K562 (cell line): ENCODE results near the gene UBR1. TPM values are rescaled to one million over a fixed set of nuclear protein-coding genes. Genes with fewer than 3 reads are reported as not detected.

Experiments
- ATAC-seq: fragments of 200-7000 bp; cut with Tn5 transposase; 3 replicates; pipeline ENCODE4 v1.9.1; 2020; ENCODE audit warnings: moderate library complexity
- BruUV-seq: library from RNA; stranded (reverse); fragments of 400-500 nt; replicated peaks from 2 replicates; lab custom pipeline; 2021; lab: Mats Ljungman, UMichigan
- CTCF ChIA-PET: fragments of 300-600 bp; formaldehyde crosslinking; extraction: SDS; loops from one replicate; lab custom pipeline; 2021; ENCODE audit warnings: low intra/inter-chr PET ratio; lab: Yijun Ruan, JAX
- POLR2A ChIA-PET: fragments of 300-600, 350-650 bp; sonication (Branson Sonifier 250); formaldehyde crosslinking; extraction: SDS; loops from one replicate; lab custom pipeline; 2021; ENCODE audit warnings: antibody characterized with exemption, inconsistent platforms; lab: Yijun Ruan, JAX
- DNase-seq, 4 experiments: peaks; one replicate each; pipeline versions ENCODE4 v3.0.0 to v3.0.0-alpha.2; 2011 to 2018; ENCODE audit warnings: low spot score in 3 of 4, mixed read lengths in 3 of 4; ENCODE audit errors: extremely low read depth in 1 of 4
- FAIRE-seq: peaks from 2 replicates; lab custom pipeline; 2011; peaks lifted over from hg19 to GRCh38; lab: Jason Lieb, UNC
- H2AFZ ChIP-seq: 2 replicates; pipeline ENCODE4 v1.6.0; 2011; ENCODE audit warnings: low read depth, low read length, control low read depth, inconsistent platforms
- H3K27ac ChIP-seq: fragments of 200-600 bp; 3 replicates; pipeline ENCODE4 v1.8.0; 2011; ENCODE audit warnings: low read depth, mild to moderate bottlenecking, control low read depth, inconsistent platforms, low read length, moderate library complexity, mixed read lengths; ENCODE audit errors: extremely low read depth
- H3K27me3 ChIP-seq, 2 experiments: fragments of 300-600 bp in 1 of 2; 2 replicates in 1 of 2; 3 replicates in 1 of 2; pipeline versions ENCODE4 v1.6.0 to v1.8.0; 2011; ENCODE audit warnings: inconsistent platforms in 2 of 2, low read length in 2 of 2, mild to moderate bottlenecking in 1 of 2, mixed read lengths in 1 of 2, moderate library complexity in 1 of 2; ENCODE audit not compliant: control insufficient read depth in 2 of 2, insufficient read depth in 2 of 2
- H3K36me3 ChIP-seq: fragments of 300-600 bp; 3 replicates; pipeline ENCODE4 v1.8.0; 2011; ENCODE audit warnings: mild to moderate bottlenecking, low read length, inconsistent platforms; ENCODE audit not compliant: control insufficient read depth, insufficient read depth
- H3K4me1 ChIP-seq, 2 experiments: fragments of 200-600 bp in 1 of 2; replicated peaks in 1 of 2; 2 replicates in 1 of 2; 3 replicates in 1 of 2; pipeline versions ENCODE4 v1.5.1 to v1.8.0; 2011; ENCODE audit warnings: inconsistent platforms in 2 of 2, low read length in 2 of 2, mild to moderate bottlenecking in 1 of 2, mixed read lengths in 1 of 2, moderate library complexity in 1 of 2; ENCODE audit not compliant: control insufficient read depth in 2 of 2, insufficient read depth in 2 of 2
- H3K4me2 ChIP-seq: 2 replicates; pipeline ENCODE4 v1.6.1; 2011; ENCODE audit warnings: low read length, control low read depth, inconsistent platforms, mixed read lengths; ENCODE audit not compliant: insufficient read depth
- H3K4me3 ChIP-seq: fragments of 200-600 bp; sonication (generic), shearing (Covaris generic); 2 replicates; pipeline ENCODE4 v1.5.1; 2016; ENCODE audit warnings: control low read depth, inconsistent platforms
- H3K79me2 ChIP-seq: fragments of 200-600 bp; 3 replicates; pipeline ENCODE4 v1.8.0; 2011; ENCODE audit warnings: low read length, inconsistent platforms; ENCODE audit not compliant: control insufficient read depth, insufficient read depth
- H3K9ac ChIP-seq, 2 experiments: 2 replicates each; pipeline versions ENCODE4 v1.6.0 to v1.6.1; 2011; ENCODE audit warnings: low read depth in 2 of 2, low read length in 2 of 2, control low read depth in 1 of 2, inconsistent platforms in 1 of 2, mild to moderate bottlenecking in 1 of 2, mixed read lengths in 1 of 2; ENCODE audit not compliant: insufficient read depth in 1 of 2
- H3K9me1 ChIP-seq: one replicate; pipeline ENCODE4 v1.6.0; 2011; ENCODE audit warnings: inconsistent platforms, mild to moderate bottlenecking, low read length, moderate library complexity; ENCODE audit not compliant: control insufficient read depth, insufficient read depth
- H3K9me3 ChIP-seq: replicated peaks from 2 replicates; pipeline ENCODE4 v1.5.1; 2011; ENCODE audit warnings: low read depth, low read length, inconsistent platforms; ENCODE audit not compliant: control insufficient read depth, insufficient read depth
- H4K20me1 ChIP-seq: replicated peaks from 2 replicates; pipeline ENCODE4 v1.6.1; 2011; ENCODE audit warnings: low read length, inconsistent platforms, mixed read lengths; ENCODE audit not compliant: control insufficient read depth, insufficient read depth
- FOXJ2 ChIP-seq: fragments of 200-800 bp; sonication (Bioruptor generic); IDR thresholded peaks from 2 replicates; pipeline ENCODE4 v1.6.1; 2016; ENCODE audit warnings: missing genetic modification characterization, missing compliant biosample characterization
- HDAC3 ChIP-seq: fragments of 450-650 bp; IDR thresholded peaks from 2 replicates; pipeline ENCODE4 v1.6.1; 2018; ENCODE audit warnings: borderline replicate concordance, mild to moderate bottlenecking, moderate library complexity; ENCODE audit not compliant: partially characterized antibody
- JUN ChIP-seq, 2 experiments: sonication (generic) in 1 of 2; formaldehyde crosslinking in 1 of 2; IDR thresholded peaks; 2 replicates each; pipeline versions ENCODE4 v1.6.1 to v1.8.0; 2012 to 2022; ENCODE audit warnings: borderline replicate concordance in 2 of 2, mild to moderate bottlenecking in 2 of 2, improper control_type of control experiment in 1 of 2, low read depth in 1 of 2, low read length in 1 of 2, missing genetic modification reagents in 1 of 2
- KAT7 ChIP-seq: sonication (generic); formaldehyde crosslinking; IDR thresholded peaks from 2 replicates; pipeline ENCODE4 v1.8.0; 2022; ENCODE audit warnings: missing genetic modification reagents, mild to moderate bottlenecking, borderline replicate concordance
- MCM5 ChIP-seq: fragments of 450-650 bp; IDR thresholded peaks from 2 replicates; pipeline ENCODE4 v1.6.1; 2016; ENCODE audit warnings: low read depth
- MTA3 ChIP-seq: fragments of 450-650 bp; formaldehyde crosslinking; IDR thresholded peaks from 2 replicates; pipeline ENCODE4 v1.6.1; 2017; ENCODE audit warnings: mild to moderate bottlenecking, borderline replicate concordance
- NCOA6 ChIP-seq: fragments of 450-650 bp; IDR thresholded peaks from 2 replicates; pipeline ENCODE4 v1.6.1; 2017; ENCODE audit warnings: mild to moderate bottlenecking
- PHF8 ChIP-seq: fragments of 200-600 bp; sonication (generic); IDR thresholded peaks from 2 replicates; pipeline ENCODE4 v1.6.1; 2012; ENCODE audit warnings: mixed run types, mild to moderate bottlenecking, inconsistent platforms, low read length, moderate library complexity, borderline replicate concordance
- RNF2 ChIP-seq: sonication (generic); IDR thresholded peaks from 2 replicates; pipeline ENCODE4 v1.6.1; 2016
- SMARCE1 ChIP-seq: fragments of 450-650 bp; IDR thresholded peaks from 2 replicates; pipeline ENCODE4 v1.7.1; 2016; ENCODE audit warnings: mild to moderate bottlenecking
- ZFX ChIP-seq: sonication (generic); formaldehyde crosslinking; IDR thresholded peaks from 2 replicates; pipeline ENCODE4 v1.8.0; 2022; ENCODE audit warnings: mild to moderate bottlenecking, missing genetic modification reagents, moderate library complexity
- WGBS: fragments of 100-300 bp; shearing (Covaris generic); methylation state at CpG from one replicate; pipeline ENCODE4 v1.1.6; 2016; ENCODE audit warnings: low coverage, mixed read lengths; ENCODE audit not compliant: insufficient coverage; ENCODE audit errors: missing lambda C conversion rate; 5-methylcytosine and 5-hydroxymethylcytosine counted together
- in situ Hi-C: fragments of 300-500 bp; cut with MboI; formaldehyde crosslinking; loops from 4 replicates; pipeline ENCODE4 v1.15.0; 2018; ENCODE audit warnings: inconsistent platforms, mixed read lengths
- intact Hi-C: fragments of 100-400 bp; cut with micrococcal nuclease; formaldehyde crosslinking; loops from 2 replicates; pipeline ENCODE4 v1.14.2; 2022
- polyA plus RNA-seq, 8 experiments: library from polyadenylated mRNA; depleted of rRNA in 4 of 8; stranded (reverse) in 5 of 8; unstranded in 3 of 8; fragments of >200 nt; fragmentation: Nextera tagmentation in 2 of 8; fragmentation: Illumina TruSeq in 1 of 8; extraction: Ambion mirVana in 2 of 8; extraction: Trizol in 1 of 8; gene quantifications; 2 replicates each; pipeline versions ENCODE4 v1.2.1 to v1.2.3, GENCODE V29; 2011 to 2014; ENCODE audit warnings: inconsistent platforms in 1 of 8, missing spikeins in 1 of 8
- total RNA-seq, 7 experiments: library from RNA; depleted of rRNA in 6 of 7; stranded (reverse); fragments of >200 nt in 6 of 7; fragmentation: Illumina TruSeq in 2 of 7; extraction: Trizol in 2 of 7; gene quantifications; 2 replicates each; pipeline versions ENCODE4 v1.2.1 to v1.2.3, GENCODE V29; 2011 to 2021; ENCODE audit warnings: low replicate concordance in 1 of 7
- TF ChIP-seq, protein P1 (sequence below): IDR thresholded peaks from 3 replicates; pipeline ENCODE4 v1.6.1; 2011; ENCODE audit warnings: borderline replicate concordance, mild to moderate bottlenecking; ENCODE audit not compliant: insufficient read length, insufficient read depth
- TF ChIP-seq, protein P2 (sequence below): sonication (generic); formaldehyde crosslinking; IDR thresholded peaks from 2 replicates; pipeline ENCODE4 v1.8.0; 2023; ENCODE audit warnings: mild to moderate bottlenecking, missing genetic modification reagents
- TF ChIP-seq, protein P3 (sequence below): sonication (generic); formaldehyde crosslinking; IDR thresholded peaks from 2 replicates; pipeline ENCODE4 v1.9.0; 2022; ENCODE audit warnings: mild to moderate bottlenecking, missing genetic modification reagents

Gene UBR1
- total and polyA plus RNA-seq, 9 of the 15 experiments (the other 6 are each of a cell fraction or from before 2014, with no cell fraction given), result 5.8 to 30.7 (median 15.3) TPM

DNA sequence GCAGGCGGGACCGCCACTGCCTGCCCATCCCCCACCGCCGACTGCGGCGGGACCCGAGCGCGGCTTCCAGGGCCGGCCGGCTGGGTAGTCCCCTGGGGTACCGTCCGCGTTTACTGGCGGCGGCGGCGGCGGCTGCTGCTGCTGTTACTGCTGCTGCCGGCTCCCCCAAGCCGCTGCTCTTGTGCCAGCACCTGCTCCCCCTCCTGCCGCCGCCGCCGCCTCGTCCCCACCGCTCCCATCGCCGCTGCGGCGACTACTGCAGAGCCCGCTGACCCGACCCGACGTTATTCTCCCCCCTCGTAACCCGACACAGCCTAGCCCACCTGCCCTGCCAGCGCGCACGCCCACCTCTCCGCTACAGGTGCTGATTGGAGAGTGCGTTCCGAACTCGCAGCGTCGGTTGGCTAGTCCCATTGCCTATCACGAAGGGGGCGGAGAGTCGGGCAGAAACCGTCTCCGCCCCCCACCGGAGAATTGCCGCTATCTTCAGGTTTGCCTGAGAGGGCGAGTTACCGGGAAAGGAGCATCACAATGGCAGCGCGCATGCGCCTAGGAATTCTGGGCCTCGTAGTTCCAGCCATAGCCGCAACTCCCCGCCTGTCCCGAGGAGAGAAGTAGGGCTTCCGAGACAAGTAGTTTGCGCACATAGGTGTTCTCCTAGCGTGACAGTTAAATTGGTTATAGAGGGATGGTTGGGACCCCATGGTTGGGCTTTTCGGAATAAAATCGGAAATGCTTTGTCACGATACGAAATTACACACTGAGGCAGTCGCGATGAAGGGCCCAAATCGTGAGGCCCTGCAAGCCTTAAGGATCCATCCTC lies 185.1 kb downstream of the UBR1 start, which contains the start of gene TTBK2 (continued):
- TF ChIP-seq, protein P1, sequence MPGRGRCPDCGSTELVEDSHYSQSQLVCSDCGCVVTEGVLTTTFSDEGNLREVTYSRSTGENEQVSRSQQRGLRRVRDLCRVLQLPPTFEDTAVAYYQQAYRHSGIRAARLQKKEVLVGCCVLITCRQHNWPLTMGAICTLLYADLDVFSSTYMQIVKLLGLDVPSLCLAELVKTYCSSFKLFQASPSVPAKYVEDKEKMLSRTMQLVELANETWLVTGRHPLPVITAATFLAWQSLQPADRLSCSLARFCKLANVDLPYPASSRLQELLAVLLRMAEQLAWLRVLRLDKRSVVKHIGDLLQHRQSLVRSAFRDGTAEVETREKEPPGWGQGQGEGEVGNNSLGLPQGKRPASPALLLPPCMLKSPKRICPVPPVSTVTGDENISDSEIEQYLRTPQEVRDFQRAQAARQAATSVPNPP, result no peak
- TF ChIP-seq MCM5 (no peak), RNF2 (no peak)
- TF ChIP-seq, protein P2, sequence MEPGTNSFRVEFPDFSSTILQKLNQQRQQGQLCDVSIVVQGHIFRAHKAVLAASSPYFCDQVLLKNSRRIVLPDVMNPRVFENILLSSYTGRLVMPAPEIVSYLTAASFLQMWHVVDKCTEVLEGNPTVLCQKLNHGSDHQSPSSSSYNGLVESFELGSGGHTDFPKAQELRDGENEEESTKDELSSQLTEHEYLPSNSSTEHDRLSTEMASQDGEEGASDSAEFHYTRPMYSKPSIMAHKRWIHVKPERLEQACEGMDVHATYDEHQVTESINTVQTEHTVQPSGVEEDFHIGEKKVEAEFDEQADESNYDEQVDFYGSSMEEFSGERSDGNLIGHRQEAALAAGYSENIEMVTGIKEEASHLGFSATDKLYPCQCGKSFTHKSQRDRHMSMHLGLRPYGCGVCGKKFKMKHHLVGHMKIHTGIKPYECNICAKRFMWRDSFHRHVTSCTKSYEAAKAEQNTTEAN (CRISPR knock-in tag), result no peak

DNA sequence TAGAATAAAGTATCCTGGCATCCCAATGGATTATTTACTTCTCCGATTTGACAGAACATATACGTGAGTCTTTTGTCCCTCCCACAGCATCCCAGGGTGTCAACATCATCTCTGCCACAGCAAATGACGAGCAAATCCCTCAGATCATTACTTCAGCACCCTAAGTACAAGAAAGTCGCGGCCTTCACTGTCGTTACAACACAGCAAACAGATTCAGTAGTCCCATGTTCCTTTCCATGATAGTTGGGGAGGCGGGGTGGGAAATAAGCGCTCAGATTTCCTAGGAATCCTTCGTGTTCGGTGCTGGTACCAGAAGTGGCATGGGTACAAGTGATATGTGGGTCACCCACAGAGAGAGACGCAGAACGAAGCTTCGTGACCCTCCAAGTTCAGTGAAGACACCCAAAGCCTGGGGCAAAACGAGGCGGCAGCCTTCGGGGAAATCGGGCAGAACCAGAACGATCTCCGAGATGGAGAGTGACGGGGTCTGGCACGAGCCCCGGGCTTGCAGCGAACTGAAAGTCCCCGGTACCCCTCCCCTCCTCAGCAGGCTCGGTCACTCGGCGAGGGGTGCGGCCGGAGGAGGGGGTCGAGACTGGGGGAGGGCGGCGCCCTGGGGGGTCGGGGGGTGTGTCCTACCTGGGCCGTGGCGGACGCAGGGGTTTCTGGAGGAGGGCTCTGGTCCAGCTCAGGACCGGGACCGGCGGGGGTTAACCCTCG lies 185.9 kb downstream of the UBR1 start:
- ChIA-PET CTCF (interaction anchor here (0.6 kb wide), 1 partner anchor 182 kb away, joined by 5 read pairs; no protein-coding TSS in a partner anchor), POLR2A (interaction anchor here (0.7 kb wide), 2 partner anchors 204 to 753 kb away, joined by 3 to 4 read pairs; no protein-coding TSS in a partner anchor)
- no peaks in the 10 kb centered on the region for H3K36me3 ChIP-seq
- in situ Hi-C loops (no loop called here), intact Hi-C loops (loop anchor here (2.0 to 5.0 kb wide), 2 partner anchors 43 to 185 kb away; no protein-coding TSS in a partner anchor)
- H3K4me3 ChIP-seq, result peak overlapping the region; percentile 78
- no TSS peak for BruUV-seq
- no peaks in the 10 kb centered on the region; the same call in 1 of the 2 replicates for H4K20me1 ChIP-seq
- WGBS, result under 1% methylated on average over 26 of the region's 40 CpGs
- no peaks in the 10 kb centered on the region for H3K9me3 ChIP-seq
- peak overlapping the region; percentile 52; the same call in 2 of the 3 replicates for H3K27ac ChIP-seq
- peaks cover 45% of the 10 kb centered on the region for H3K79me2 ChIP-seq
- peak overlapping the region; percentile 94 for H3K4me2 ChIP-seq
- H3K27me3 ChIP-seq, result no peaks in the 10 kb centered on the region
- H2AFZ ChIP-seq, result peak overlapping the region; percentile 73
- ATAC-seq (peak; percentile 61), DNase-seq (peak; percentile 51 to 75 (median 62)), FAIRE-seq (peak; percentile 79)
- peaks cover 5 to 11% of the 10 kb centered on the region in 2 experiments for H3K4me1 ChIP-seq
- peak overlapping the region; percentile 63 to 89 for H3K9ac ChIP-seq
- H3K9me1 ChIP-seq, result no peaks in the 10 kb centered on the region
- TF ChIP-seq ZFX (CRISPR knock-in tag) (peak; percentile 60), NCOA6 (0 out of 2 replicates have a peak, but pooled peaks have one; percentile 13), JUN (IDR thresholded peaks at IDR 0.05; ENCODE audit: borderline replicate concordance, low read depth, low read length) (no peak), JUN (CRISPR knock-in tag; IDR thresholded peaks at IDR 0.05; ENCODE audit: borderline replicate concordance) (0 out of 2 replicates have a peak, but pooled peaks have one; percentile 33), KAT7 (CRISPR knock-in tag) (0 out of 2 replicates have a peak, but pooled peaks have one; percentile 24), HDAC3 (no peak), MTA3 (no peak), FOXJ2 (tag) (0 out of 2 replicates have a peak, but pooled peaks have one; percentile 35), SMARCE1 (peak; percentile 47; the same call in 1 of the 2 replicates), PHF8 (no peak)
- TF ChIP-seq, protein P3, sequence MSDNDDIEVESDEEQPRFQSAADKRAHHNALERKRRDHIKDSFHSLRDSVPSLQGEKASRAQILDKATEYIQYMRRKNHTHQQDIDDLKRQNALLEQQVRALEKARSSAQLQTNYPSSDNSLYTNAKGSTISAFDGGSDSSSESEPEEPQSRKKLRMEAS, result 0 out of 2 replicates have a peak, but pooled peaks have one; percentile 17
